Upper lobe of left lung (tissue), 6 donors: ENCODE measurements around the gene EGFR. TPM values are rescaled to one million over a fixed set of nuclear protein-coding genes. Genes with fewer than 3 reads are reported as not detected.

Experiments
- ATAC-seq, 2 donors: fragments of 200-7000 bp; cut with Tn5 transposase; one replicate each; pipeline ENCODE4 v1.9.1; 2022; ENCODE audit warnings: mild to moderate bottlenecking in 2 of 2, moderate library complexity in 2 of 2; ENCODE audit not compliant: low FRiP score in 2 of 2
- DNase-seq, 2 donors: peaks; one replicate each; pipeline ENCODE4 v3.0.0-alpha.2; 2019 to 2020
- H3K27ac ChIP-seq, 4 donors: fragments of 200-600 bp; sonication (generic); one replicate each; pipeline ENCODE4 v1.5.1; 2016 to 2019
- H3K27me3 ChIP-seq, 4 donors: fragments of 200-600 bp; sonication (generic); one replicate each; pipeline ENCODE4 v1.5.1; 2017 to 2019
- H3K36me3 ChIP-seq, 4 donors: fragments of 200-600 bp; sonication (generic); one replicate each; pipeline ENCODE4 v1.5.1; 2016 to 2019
- H3K4me1 ChIP-seq, 4 donors: fragments of 200-600 bp; sonication (generic); one replicate each; pipeline ENCODE4 v1.5.1; 2018 to 2019
- H3K4me3 ChIP-seq, 4 donors: fragments of 200-600 bp; sonication (generic); one replicate each; pipeline ENCODE4 v1.5.1; 2017 to 2019; ENCODE audit warnings: mild to moderate bottlenecking in 2 of 4, moderate library complexity in 1 of 4
- H3K9me3 ChIP-seq, 4 donors: fragments of 200-600 bp; sonication (generic); one replicate each; pipeline ENCODE4 v1.5.1; 2018 to 2019
- EP300 ChIP-seq, 4 donors: sonication (generic); formaldehyde crosslinking; IDR thresholded peaks; one replicate each; pipeline ENCODE4 v1.5.1; 2017; ENCODE audit warnings: antibody characterized with exemption in 4 of 4, control low read depth in 2 of 4
- POLR2A ChIP-seq, 4 donors: fragments of 450-650 bp; IDR thresholded peaks; one replicate each; pipeline ENCODE4 v1.5.1; 2016 to 2017; ENCODE audit warnings: antibody characterized with exemption in 4 of 4, mild to moderate bottlenecking in 2 of 4
- POLR2AphosphoS5 ChIP-seq, 2 donors: sonication (generic); formaldehyde crosslinking; IDR thresholded peaks; one replicate each; pipeline ENCODE4 v1.5.1; 2017; ENCODE audit warnings: antibody characterized with exemption in 2 of 2
- WGBS, 2 donors: methylation state at CpG; one replicate each; pipeline ENCODE4 v1.1.5; 2017 to 2018; 5-methylcytosine and 5-hydroxymethylcytosine counted together
- total RNA-seq, 6 donors: library from RNA; depleted of rRNA in 4 of 6; stranded (reverse); fragments of >200 nt in 4 of 6; gene quantifications; one replicate each; pipeline versions ENCODE4 v1.1.0 to v1.2.1, GENCODE V29; 2016 to 2021
- TF ChIP-seq, protein P1 (sequence below), 6 experiments: fragments of 450-650 bp in 4 of 6; fragments of 200-600 bp in 2 of 6; sonication (generic) in 2 of 6; IDR thresholded peaks; one replicate each; pipeline ENCODE4 v1.5.1; 2016 to 2019; ENCODE audit warnings: antibody characterized with exemption in 6 of 6
- donor health status: DM: no; HTN: no; CAD: no; lungs with moderate emphysema.
- donor health status: DM: no; HTN: yes; CAD: no; lungs with severe emphysema.

The EGFR gene
- total RNA-seq, 6 donors from 2014 or later = 58.7 to 110 (median 93.2) TPM

DNA sequence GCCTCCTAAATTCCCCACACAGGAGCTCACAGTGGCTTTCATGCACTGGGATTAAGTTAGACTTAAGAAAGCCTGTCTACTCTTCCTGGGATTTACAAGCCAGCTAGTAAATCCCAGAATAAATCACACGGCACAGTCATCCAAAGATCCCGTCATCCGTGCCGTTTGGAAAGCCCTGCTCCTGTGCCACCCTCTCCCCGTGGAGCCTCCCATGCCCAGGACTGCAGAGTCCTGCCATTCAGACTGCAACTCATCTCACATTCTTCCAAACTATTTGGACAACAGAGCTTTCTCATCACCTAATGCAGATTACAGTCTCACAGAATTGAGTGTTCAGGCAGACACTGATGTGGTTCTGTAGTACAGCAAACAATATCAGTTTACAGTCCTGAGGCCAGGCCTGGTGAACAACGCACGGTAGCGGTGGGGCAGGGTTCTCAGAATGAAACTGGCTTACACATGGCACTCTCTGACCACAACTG, 166.5 kb downstream of the EGFR start:
- Histone ChIP-seq H3K4me3 (no peak overlapping the region), H3K27ac (no peak overlapping the region), H3K36me3 (peaks cover 19 to 72% (median 39%) of the 10 kb centered on the region in 4 donors), H3K27me3 (no peaks in the 10 kb centered on the region), H3K4me1 (peaks cover 12 to 27% (median 24%) of the 10 kb centered on the region in 4 donors), H3K9me3 (no peaks in the 10 kb centered on the region)
- WGBS, 2 donors = 82 to 90% methylated on average over 8 of the region's 8 CpGs
- DNase-seq (no peak), ATAC-seq (no peak)
- TF ChIP-seq, protein P1, sequence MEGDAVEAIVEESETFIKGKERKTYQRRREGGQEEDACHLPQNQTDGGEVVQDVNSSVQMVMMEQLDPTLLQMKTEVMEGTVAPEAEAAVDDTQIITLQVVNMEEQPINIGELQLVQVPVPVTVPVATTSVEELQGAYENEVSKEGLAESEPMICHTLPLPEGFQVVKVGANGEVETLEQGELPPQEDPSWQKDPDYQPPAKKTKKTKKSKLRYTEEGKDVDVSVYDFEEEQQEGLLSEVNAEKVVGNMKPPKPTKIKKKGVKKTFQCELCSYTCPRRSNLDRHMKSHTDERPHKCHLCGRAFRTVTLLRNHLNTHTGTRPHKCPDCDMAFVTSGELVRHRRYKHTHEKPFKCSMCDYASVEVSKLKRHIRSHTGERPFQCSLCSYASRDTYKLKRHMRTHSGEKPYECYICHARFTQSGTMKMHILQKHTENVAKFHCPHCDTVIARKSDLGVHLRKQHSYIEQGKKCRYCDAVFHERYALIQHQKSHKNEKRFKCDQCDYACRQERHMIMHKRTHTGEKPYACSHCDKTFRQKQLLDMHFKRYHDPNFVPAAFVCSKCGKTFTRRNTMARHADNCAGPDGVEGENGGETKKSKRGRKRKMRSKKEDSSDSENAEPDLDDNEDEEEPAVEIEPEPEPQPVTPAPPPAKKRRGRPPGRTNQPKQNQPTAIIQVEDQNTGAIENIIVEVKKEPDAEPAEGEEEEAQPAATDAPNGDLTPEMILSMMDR (IDR thresholded peaks at IDR 0.05) = no peak
- TF ChIP-seq POLR2AphosphoS5 (IDR thresholded peaks at IDR 0.05) (no peak), POLR2A (IDR thresholded peaks at IDR 0.05) (no peak), EP300 (IDR thresholded peaks at IDR 0.05) (no peak)

DNA sequence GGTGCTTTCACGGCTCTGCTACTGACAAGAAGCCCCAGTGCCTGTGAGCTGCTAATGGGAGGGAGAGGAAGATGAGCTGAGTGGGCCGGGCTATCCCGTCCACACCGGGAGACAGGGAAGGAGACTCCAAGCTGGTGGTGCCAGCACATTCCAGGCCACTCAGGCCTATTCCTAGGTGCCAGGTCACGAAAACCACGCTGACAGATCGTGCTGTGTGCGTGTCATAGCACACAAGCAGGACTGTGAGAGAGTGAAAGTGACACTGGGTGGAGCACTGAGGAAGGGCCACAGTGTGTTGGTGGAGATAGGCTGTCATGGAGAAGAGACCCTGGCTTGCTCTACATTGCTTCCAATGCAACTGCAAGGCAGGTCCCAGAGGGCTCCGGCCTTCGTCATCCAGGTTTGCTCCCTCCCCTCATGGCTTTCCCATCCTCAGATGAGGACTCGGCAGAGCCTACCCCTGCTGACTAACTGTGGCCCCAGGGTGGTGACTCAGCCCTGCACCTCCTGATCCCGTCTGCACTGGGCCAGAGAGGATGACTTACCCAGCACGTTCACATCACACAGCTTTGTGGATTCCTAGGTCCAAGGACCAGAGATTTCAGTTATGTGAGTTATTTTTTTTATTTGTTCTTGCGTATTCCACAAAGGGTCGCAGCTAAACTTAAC, 167.3 kb downstream of the EGFR start:
- no peaks in the 10 kb centered on the region for H3K9me3 ChIP-seq
- TF ChIP-seq, protein P1 (IDR thresholded peaks at IDR 0.05) = no peak
- no peak for TF ChIP-seq EP300 (IDR thresholded peaks at IDR 0.05)
- no peak for TF ChIP-seq POLR2AphosphoS5 (IDR thresholded peaks at IDR 0.05)
- TF ChIP-seq POLR2A (IDR thresholded peaks at IDR 0.05) = no peak
- peaks cover 17 to 65% (median 31%) of the 10 kb centered on the region in 4 donors for H3K36me3 ChIP-seq
- no peaks in the 10 kb centered on the region for H3K27me3 ChIP-seq
- 88% methylated on average over 13 of the region's 15 CpGs for WGBS, 2 donors
- DNase-seq (no peak), ATAC-seq (peak in 1 of 2 donors; percentile 83)
- H3K4me3 ChIP-seq = no peak overlapping the region
- H3K4me1 ChIP-seq = peaks cover 12 to 28% (median 27%) of the 10 kb centered on the region in 4 donors
- H3K27ac ChIP-seq = peak overlapping the region in 2 of 4 donors; percentile 13 to 17

DNA sequence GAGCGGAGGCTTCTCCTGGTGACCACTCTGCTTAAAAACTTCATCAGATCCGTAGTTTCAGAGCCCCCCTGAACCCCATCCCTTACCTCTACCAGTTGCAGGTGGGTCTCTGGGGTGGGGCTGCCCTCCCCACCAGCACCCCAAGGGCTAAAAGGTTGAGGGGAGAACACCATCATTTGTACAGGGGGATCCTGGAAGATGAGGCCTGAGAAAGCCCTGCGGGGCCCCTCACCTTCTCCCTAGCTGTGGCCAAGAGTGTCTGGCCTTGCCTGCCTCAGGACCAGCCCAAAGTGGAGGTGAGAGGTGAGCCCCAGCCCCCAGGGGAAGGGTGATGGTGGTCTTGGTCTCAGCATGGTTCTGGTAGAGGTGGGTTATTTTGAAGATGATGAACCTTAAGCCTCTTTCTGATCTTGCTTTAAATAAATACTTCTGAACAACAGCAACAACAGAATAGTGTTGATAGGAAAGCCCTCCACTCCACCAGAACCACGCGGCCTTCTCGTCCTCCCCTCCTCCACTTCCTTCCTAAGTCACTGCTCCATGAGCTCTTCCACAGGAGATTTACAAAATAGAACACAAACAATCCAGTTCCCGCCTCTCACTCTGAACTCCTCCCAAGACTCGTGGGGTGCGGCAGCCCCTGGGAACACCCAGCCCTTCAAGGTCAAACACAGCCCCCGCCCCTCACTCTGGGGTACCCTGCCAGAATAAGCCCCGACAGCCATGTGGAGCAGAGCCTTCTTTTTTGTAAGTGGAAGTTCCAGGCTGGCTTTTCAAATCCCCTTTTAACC, 169.1 kb downstream of the EGFR start:
- peaks cover 21 to 40% (median 35%) of the 10 kb centered on the region in 4 donors for H3K4me1 ChIP-seq
- H3K36me3 ChIP-seq = peaks cover 3 to 59% (median 21%) of the 10 kb centered on the region in 4 donors
- 53 to 54% methylated on average over 11 of the region's 11 CpGs for WGBS, 2 donors
- TF ChIP-seq, protein P1 (IDR thresholded peaks at IDR 0.05) = no peak
- TF ChIP-seq EP300 (IDR thresholded peaks at IDR 0.05) = peak in 1 of 4 donors; percentile 10
- TF ChIP-seq POLR2AphosphoS5 (IDR thresholded peaks at IDR 0.05) = peak in 1 of 2 donors; percentile 63
- H3K9me3 ChIP-seq = no peaks in the 10 kb centered on the region
- DNase-seq (no peak), ATAC-seq (no peak)
- H3K4me3 ChIP-seq = no peak overlapping the region
- H3K27me3 ChIP-seq = no peaks in the 10 kb centered on the region
- peak overlapping the region; percentile 28 to 81 (median 52) for H3K27ac ChIP-seq

DNA sequence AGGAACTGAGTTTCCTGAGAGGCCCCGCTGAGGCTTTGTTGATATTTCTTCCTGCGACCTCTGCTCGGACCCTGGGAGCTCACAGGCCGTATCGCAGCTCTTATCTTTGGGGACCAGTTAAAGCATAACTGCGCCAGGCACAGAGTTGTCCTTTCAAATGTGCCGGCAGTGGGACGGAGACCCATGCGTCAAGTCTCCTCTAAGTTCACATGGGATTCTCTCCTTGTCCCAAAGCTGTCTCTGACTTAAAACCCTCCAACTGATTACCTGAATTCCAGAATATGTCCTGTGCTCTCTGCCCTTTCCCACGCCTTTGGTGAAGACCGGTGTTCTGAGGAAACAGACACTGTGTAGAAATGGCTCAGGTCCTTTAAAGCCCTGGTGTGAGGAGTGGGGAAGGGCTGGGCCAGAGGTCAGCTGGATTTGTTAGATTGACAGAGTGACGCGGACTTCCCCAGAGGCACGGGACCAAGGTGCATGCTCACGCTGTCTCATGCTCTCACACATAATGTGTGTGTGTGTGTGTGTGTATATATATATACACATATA, 169.8 kb downstream of the EGFR start:
- 59 to 66% methylated on average over 15 of the region's 15 CpGs for WGBS, 2 donors
- DNase-seq (no peak), ATAC-seq (no peak)
- Histone ChIP-seq H3K27me3 (no peaks in the 10 kb centered on the region), H3K27ac (peak overlapping the region; percentile 28 to 81 (median 52)), H3K4me3 (no peak overlapping the region), H3K4me1 (peaks cover 25 to 43% (median 38%) of the 10 kb centered on the region in 4 donors), H3K9me3 (no peaks in the 10 kb centered on the region), H3K36me3 (peaks cover 3 to 51% (median 17%) of the 10 kb centered on the region in 4 donors)
- TF ChIP-seq, protein P1 (IDR thresholded peaks at IDR 0.05) = no peak
- TF ChIP-seq POLR2A (IDR thresholded peaks at IDR 0.05) (no peak), EP300 (IDR thresholded peaks at IDR 0.05) (no peak), POLR2AphosphoS5 (IDR thresholded peaks at IDR 0.05) (no peak)
